Measurements from ENCODE around the gene PALLD.
"Not testable (repeated sequence)": the region's sequence is repeated elsewhere in the genome, so short reads cannot be mapped to it uniquely, and the experiment has no call there.

Gene PALLD

GRCh38 chr4:168928875-168929274 lies 432.0 kb downstream of the PALLD start:
- DNase-seq: no peak

DNA sequence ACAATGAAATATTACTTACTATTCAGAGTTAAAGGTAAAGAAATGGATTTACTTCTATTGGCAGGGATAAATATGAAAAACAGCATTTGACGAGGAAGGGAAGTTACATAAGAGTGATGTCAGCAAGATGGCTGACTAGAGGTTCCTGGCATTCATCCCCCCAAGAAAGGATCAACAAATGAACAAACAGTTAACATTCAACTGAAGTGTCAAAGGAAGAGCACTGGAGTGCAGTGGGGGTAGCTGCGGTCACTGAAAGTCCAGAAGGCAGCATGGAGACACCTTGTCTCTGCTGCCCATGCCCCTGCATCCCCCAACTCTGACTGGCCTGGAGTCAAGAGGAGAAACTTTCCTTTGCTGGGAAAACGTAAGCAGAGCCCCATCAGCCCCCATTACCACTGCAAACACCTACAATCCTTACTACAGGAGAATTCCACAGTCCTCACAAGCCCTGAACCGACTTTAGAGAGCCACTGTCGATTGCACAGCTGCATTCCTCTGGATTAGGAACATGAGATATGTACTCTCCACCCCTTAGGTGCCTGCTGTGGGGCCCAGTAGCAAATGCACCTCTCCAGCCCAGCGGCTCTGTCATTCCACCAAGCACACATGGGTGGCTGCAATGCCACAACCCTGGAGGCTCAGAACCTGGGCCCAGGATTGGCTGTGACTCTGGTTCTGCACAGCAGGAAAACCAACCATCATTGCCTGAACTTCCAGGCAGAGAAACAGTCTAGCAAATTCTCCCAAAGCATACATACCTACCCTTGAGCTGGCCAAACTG lies 433.8 kb downstream of the PALLD start:
- DNase-seq: no peak

DNA sequence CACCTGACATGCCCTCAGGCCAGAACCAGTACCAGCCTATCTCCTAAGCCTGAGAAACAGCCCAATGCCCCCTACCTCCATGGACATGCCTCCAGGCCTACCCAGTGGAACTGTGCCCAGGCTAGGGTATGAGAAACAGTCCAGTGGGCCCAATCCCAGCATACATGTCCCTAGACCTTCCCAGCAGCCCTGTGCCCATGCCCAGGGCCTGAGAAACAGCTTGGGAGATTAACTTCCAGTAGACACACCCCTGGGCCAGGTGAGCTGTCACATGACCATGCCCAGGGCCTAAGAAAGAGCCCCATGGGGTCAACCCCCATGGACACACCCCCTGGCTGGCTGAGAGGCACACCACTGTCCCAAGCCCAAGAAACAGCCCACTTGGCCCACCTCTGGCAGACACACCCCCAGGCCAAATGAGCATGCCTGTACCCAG lies 434.4 kb downstream of the PALLD start:
- no peak for DNase-seq

GRCh38 chr4:168932138-168932537 lies 435.3 kb downstream of the PALLD start:
- DNase-seq: no peak

DNA sequence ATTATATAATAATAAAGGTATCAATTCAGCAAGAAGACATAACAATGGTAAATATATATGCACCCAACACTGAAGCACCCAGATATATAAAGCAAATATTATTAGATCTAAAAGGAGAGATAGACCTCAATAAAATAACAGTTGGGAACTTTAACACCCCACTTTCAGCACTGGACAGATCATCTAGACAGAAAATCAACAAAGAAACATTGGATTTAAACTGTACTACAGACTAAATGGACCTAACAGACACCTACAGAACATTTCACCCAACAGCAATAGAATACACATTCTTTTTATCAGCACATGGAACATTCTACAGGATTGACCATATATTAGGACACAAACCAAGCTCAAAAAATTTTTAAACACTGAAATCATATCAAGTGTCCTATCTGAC lies 436.6 kb downstream of the PALLD start:
- DNase-seq: no peak

DNA sequence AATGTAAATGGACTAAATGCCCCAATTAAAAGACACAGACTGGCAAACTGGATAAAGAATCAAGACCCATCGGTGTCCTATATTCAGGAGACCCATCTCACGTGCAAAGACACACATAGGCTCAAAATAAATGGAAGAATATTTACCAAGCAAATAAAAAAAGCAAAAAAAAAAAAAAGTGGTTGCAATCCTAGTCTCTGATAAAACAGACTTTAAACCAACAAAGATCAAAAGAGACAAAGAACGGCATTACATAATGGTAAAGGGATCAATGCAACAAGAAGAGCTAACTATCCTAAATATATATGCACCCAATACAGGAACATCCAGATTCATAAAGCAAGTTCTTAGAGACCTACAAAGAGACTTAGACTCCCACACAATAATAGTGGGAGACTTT lies 440.6 kb downstream of the PALLD start:
- DNase-seq: not testable (repeated sequence)

GRCh38 chr4:168942985-168943384 lies 446.1 kb downstream of the PALLD start:
- DNase-seq: no peak

- DNase-seq: no peak
These were observed 448.4 kb downstream of the PALLD start for GRCh38 chr4:168945291-168945690.

GRCh38 chr4:168952821-168953246 lies 456.0 kb downstream of the PALLD start:
- DNase-seq: not testable (repeated sequence)

DNA sequence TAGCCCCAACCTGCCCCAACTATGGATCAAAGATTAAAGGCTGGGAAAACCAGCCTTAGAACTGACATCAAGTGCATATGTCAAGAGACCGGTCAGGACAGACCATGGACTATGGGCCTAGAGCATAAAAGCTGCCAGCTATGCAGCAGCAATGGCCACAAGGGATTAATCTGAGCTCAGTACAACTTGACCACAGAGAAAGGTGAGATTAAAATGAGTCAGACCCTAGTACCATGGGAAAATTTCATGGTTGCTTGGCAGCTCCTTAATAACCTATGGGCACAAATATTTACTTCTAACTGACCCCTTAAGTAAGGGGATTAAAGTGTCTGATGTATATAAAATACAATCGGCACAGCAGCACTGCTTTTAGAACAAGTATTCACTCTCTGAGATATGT lies 458.8 kb downstream of the PALLD start:
- DNase-seq: no peak

GRCh38 chr4:168960716-168961115 lies 463.9 kb downstream of the PALLD start:
- DNase-seq: no peak

GRCh38 chr4:168972596-168972995 lies 475.7 kb downstream of the PALLD start:
- no peak for DNase-seq

Measured in stimulated activated CD4-positive, alpha-beta T cell treated with anti-CD3 and anti-CD28 coated beads, Interleukin-12 subunit alpha, Interleukin-12 subunit beta, amount 100 ng/mL, for 4 hours (primary cell).